Retinal pigment epithelial cell (primary cell): ENCODE results near the gene SON.

ENCODE experiments used
- DNase-seq: peaks from one replicate; pipeline ENCODE4 v3.0.0-alpha.2; 2010; ENCODE audit warnings: low read depth
- H3K4me3 ChIP-seq: 2 replicates; pipeline ENCODE4 v1.5.1; 2011; ENCODE audit warnings: mild to moderate bottlenecking, low read length, control low read depth, moderate library complexity
- TF ChIP-seq, protein P1 (sequence below): conservative IDR thresholded peaks from 2 replicates; pipeline ENCODE4 v1.5.1; 2011; ENCODE audit warnings: low read depth, low read length, control low read depth, inconsistent platforms

SON gene

DNA sequence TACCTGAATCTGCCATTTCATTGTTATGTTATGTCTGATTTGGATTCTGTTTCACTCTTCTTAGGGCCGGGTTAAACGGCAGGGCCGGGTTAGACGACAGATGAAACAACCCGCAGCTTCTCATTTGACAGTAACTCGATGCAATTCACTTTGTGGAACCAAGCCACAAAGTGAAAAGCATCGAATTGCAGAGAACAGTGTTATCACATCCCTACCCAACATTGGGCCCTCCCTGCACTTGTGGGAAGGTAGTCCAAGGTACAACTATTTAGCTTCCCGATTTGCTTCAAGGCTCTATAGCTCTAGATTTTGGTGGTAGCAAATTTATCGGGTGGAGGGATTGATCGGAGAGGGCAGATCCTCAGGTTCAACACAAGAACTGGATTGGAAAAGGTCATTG, 17.0 kb downstream of the SON start:
- no peak for DNase-seq
- TF ChIP-seq, protein P1, sequence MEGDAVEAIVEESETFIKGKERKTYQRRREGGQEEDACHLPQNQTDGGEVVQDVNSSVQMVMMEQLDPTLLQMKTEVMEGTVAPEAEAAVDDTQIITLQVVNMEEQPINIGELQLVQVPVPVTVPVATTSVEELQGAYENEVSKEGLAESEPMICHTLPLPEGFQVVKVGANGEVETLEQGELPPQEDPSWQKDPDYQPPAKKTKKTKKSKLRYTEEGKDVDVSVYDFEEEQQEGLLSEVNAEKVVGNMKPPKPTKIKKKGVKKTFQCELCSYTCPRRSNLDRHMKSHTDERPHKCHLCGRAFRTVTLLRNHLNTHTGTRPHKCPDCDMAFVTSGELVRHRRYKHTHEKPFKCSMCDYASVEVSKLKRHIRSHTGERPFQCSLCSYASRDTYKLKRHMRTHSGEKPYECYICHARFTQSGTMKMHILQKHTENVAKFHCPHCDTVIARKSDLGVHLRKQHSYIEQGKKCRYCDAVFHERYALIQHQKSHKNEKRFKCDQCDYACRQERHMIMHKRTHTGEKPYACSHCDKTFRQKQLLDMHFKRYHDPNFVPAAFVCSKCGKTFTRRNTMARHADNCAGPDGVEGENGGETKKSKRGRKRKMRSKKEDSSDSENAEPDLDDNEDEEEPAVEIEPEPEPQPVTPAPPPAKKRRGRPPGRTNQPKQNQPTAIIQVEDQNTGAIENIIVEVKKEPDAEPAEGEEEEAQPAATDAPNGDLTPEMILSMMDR = no peak
- no peak overlapping the region for H3K4me3 ChIP-seq

DNA sequence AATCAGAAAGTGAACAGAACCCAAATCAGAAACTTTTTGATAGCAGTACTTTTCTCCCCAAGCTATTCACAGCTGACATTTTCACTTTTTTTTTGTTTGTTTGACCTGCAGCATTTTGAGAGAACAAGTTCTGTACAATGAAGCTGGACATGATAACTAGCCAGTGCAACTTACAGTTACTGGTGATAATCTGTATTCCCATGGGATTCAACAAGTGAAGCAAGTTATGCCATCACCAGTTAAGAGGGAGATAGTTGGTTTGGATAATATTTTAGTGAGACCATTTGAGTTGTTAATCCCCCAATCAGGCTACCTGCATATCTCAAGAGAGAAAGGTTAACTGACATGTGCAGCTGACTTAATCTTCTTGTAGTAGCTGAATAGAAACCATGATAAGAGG, 18.1 kb downstream of the SON start:
- H3K4me3 ChIP-seq = no peak overlapping the region
- TF ChIP-seq, protein P1 = no peak
- no peak for DNase-seq

DNA sequence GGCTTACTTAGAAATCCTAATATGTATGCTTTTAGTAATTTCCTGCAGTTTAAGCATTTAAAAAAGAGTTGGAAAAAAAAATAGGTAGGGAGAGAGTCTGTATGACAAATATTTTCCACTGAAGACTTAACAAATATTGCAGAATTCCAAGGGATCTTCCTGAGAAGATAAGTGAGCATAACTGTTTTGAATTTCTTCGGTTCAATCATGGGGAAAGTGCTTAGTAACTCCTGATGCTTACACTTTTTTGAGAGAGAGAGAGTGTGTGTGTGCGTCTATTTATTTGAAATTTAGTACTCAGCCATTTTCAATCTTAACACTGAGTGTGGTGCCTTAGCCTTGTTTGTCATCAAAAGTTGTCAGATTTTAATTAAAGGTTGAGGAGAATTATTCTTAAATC, 18.5 kb downstream of the SON start:
- DNase-seq = no peak
- TF ChIP-seq, protein P1 = no peak
- no peak overlapping the region for H3K4me3 ChIP-seq

DNA sequence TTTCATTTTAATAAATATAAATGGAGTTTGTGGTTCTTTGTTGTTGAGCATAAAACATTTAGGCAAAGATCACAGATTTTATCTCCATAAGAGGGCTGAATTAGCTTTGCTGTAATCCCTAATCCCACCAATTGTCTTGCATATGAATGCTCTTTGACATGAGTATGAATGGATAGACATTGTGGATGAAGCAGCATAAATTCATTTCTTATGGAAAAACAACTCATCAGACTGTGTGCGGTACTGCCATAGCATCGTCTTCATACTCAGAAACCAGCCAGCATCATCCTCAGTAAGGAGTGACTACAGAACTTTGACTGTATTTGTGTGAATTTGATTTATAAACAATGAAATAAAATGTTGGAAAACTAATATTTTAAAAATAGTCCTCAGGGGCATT, 19.6 kb downstream of the SON start:
- H3K4me3 ChIP-seq = no peak overlapping the region
- TF ChIP-seq, protein P1 = no peak

DNA sequence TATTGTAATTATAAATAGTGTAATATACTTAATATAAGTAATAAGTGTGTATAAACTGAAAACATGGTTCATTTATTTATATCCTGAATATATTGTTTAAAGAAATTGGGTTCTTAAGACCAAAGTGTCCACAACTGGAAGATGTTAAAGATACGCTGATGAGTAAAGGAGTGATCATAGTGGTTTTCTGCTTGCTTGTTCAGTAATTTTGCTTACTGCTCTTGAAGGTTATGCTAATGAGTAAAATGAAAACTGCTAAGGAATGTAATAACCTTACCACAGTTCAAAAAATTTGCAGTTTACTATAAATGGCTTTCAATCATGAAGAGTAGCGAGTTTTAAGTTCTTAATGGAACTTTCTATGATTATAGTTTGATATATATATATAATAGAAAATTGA, 23.7 kb downstream of the SON start:
- DNase-seq = no peak
- H3K4me3 ChIP-seq = no peak overlapping the region
- TF ChIP-seq, protein P1 = no peak

More for the DNA sequence above, 19.6 kb downstream of the SON start:
- no peak for DNase-seq

DNA sequence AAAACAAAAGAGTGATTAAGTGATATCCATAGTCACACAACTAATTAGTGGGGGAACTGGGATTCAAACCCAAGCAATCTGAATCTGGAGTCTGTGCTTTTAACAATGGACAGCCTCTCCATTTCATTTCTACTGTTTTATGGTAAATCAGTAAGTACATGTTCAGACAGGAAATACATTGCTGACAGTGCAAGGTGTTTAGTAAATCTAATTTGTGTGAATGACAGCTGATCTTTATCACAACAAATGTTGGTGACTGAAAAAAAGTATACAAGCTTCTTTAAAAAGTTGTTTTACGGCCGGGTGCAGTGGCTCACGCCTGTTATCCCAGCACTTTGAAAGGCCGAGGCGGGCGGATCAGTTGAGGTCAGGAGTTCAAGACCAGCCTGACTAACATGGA, 25.1 kb downstream of the SON start:
- no peak for DNase-seq
- TF ChIP-seq, protein P1 = no peak
- H3K4me3 ChIP-seq = no peak overlapping the region

DNA sequence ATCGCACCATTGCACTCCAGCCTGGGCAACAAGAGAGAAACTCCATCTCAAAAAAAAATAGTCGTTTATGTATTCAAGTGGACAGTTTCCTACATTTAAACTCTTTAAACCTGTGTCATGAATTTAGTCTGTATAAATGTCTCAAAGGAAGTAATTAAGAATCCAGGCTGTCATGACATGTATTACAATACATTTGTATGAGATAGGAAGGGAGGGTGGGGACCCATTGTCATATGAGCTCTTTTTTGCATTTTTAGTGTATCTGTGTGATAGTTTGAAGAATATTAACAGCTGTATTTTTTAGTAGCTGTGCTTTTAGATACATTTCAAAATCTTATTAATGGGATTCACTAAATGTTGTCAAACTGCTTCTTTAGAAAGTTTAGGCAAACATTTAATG, 25.6 kb downstream of the SON start:
- no peak for DNase-seq
- TF ChIP-seq, protein P1 = no peak
- H3K4me3 ChIP-seq = no peak overlapping the region
